ENCODE measurements around the gene DENND6B.
"Not testable (repeated sequence)": the region's sequence is repeated elsewhere in the genome, so short reads cannot be mapped to it uniquely, and the experiment has no call there.

DENND6B gene, protein sequence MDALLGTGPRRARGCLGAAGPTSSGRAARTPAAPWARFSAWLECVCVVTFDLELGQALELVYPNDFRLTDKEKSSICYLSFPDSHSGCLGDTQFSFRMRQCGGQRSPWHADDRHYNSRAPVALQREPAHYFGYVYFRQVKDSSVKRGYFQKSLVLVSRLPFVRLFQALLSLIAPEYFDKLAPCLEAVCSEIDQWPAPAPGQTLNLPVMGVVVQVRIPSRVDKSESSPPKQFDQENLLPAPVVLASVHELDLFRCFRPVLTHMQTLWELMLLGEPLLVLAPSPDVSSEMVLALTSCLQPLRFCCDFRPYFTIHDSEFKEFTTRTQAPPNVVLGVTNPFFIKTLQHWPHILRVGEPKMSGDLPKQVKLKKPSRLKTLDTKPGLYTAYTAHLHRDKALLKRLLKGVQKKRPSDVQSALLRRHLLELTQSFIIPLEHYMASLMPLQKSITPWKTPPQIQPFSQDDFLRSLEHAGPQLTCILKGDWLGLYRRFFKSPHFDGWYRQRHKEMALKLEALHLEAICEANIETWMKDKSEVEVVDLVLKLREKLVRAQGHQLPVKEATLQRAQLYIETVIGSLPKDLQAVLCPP

DNA sequence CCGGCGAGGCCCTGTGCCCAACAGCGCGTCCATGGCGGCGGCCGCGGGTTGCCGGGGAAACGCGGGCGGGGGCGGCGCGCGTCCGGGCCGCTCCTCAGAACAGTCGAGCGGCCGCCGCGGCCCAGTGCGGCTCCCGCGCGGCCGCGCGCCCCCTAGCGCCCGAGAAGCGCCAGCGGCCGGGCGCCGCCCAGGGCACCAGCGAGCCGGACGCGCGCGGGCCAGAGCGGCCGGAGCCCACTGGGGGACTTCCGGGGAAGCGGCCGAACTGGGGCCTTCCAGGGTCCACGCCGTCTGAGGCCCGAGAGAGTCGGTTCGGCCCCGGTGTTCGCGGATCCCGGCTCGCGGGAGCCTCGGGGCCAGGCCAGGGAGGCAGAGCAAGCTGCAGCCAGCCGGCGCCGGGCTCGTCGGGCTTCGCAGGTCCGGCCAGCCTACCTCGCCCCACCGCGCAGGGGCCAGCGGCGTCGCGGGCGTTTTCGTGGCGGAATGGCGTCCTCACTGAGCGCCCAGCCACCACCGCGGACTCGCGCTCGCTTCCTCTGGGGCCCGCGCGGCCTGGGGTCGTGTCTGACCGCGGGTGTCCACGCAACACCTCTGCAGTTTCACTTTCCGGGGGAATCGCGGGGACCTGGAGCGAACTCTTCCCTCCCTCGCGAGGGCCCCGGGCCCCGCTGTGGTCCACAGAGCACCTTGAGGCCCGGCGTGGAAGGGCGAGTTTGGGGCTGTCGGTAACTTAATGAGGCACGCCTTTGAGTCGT, at the start of gene DENND6B:
Gene DENND6B, minus strand, starts transcription at position 57 of the 755 bp plus-strand sequence. Its CDS starts 24 bp downstream, at position 33.
- DNase-seq, result peak; percentile 71

DNA sequence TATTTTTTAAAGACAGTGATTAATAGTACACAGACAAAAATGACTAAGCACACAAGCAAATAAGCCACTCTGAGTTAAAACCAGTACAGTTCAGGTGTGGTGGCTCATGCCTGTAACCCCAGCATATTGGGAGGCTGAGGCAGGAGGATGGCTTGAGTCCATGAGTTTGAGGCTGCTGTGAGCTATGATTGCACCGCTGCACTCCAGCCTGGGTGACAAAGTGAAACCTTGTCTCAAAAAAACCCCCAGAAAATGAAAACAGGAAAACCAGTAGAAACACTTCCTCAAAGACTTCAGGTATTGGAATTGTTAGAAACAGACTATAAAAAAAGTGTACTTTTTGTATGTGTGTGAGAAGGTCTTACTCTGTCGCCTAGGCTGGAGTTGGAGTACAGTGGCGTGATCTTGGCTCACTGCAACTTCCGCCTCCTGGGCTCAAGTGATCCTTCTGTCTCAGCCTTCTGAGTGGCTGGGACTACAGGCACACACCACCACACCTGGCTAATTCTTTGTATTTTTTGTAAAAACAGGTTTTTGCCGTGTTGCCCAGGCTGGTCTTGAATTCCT, 49.4 kb upstream of the DENND6B start:
- no peak for DNase-seq

DNA sequence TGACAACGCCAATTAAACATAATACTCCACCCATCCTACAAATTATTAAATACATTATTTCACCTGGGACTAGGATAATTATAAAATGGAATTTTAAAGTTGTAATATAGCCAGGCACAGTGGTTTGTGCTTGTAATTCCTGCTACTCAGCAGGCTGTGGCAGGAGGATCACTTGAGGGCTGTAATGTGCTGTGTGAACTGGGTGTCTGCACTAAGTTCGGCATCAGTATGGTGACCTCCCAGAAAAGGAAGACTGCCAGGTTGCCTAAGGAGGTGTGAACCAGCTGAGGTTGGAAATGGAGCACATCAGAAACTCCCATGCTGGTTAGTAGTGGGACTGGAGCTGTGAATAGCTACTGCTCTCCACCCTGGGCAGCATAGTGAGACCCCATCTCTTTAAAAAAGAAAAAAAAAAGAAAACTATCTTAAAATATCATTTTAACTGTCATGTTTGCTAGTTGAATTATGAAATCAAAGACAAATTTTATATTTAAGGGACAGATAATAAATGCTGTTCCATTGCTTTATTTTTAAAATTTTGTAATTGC, 44.4 kb upstream of the DENND6B start:
- no peak for DNase-seq

DNA sequence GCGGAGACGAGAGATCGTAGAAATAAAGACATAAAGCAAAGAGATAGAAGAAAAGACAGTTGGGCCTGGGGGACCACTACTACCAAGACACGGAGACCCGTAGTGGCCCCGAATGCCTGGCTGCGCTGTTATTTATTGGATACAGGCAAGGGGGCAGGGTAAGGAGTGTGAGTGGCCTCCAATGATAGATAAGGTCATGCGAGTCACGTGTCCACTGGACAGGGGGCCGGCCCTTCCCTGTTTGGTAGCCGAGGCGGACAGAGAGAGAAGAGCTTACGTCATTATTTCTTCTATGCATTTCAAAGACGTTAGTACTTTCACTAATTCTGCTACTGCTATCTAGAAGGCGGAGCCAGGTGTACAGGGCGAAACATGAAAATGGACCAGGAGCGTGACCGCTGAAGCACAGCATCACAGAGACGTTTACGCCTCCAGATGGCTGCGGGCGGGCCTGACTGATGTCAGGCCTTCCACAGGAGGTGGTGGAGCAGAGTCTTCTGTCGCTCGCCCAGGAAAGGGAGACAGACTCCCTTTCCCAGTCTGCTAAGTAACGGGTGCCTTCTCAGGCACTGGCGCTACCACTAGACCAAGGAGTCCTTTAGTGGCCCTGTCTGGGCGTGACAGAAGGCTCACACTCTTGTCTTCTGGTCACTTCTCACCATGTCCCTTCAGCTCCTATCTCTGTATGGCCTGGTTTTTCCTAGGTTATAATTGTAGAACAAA, 41.1 kb upstream of the DENND6B start:
- DNase-seq, result no peak

DNA sequence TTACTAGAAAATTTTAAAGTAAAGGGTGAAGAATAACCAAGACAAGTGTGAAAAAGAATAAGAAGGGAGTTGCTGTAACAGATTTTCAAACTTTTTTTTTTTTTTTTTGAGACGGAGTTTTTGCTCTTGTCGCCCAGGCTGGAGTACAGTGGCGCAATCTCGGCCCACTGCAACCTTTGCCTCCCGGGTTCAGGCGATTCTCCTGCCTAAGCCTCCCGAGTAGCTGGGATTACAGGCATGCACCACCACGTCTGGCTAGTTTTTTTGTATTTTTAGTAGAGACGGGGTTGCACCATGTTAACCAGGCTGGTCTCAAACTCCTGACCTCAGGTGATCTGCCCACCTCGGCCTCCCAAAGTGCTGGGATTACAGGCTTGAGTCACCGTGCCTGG, 37.0 kb upstream of the DENND6B start:
- DNase-seq, result not testable (repeated sequence)

DNA sequence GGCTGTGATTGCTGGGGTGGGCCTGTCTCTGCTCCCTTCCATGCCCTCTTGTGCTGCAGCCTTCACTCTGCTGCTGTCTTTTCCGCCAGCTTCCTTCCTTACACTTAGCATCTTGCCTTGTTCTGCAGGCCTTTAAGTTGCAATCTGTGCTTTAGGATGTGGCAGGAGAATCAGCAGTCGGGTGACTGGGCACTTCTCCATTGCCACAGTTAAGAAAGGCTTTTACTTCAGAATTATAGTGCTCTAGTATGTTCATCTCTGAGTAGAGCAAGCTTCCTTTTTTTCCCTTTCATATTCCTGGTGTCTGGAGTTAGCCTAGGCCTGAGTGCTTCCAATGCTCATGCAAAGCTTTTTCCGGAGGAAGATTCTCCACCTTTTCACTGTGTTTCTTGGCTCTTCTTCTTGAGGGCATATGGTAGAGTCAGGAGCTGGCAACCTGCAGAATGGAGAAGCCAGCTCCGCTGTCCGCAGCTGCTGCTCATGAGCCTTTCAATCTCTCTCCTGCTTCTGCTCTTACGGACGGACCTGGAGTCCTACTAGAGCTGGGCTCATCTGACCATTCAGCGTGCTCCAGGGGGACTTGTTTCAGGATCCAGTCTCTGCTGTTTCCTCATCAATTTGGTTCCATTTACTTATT, 36.5 kb upstream of the DENND6B start:
- DNase-seq, result no peak

DNA sequence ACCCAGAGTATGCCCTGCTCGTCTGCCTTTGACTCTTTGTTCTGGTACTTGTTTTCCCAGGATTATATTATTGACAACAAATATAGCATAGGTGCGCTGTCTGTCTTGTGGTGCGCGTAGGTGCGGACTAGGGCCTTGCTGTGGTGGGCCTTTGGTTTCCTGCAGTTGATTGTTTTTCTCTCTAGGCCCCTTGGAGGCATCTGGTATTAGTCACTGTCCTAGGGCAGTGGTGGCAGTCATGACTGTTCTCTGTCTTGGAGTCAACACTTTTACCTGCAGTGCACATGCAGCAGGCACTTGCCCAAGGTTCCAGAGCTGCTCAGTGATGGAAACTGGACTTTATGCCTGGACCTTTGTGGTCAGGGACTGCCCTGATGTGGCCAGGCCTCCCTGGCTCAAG, 34.9 kb upstream of the DENND6B start:
- no peak for DNase-seq

DNA sequence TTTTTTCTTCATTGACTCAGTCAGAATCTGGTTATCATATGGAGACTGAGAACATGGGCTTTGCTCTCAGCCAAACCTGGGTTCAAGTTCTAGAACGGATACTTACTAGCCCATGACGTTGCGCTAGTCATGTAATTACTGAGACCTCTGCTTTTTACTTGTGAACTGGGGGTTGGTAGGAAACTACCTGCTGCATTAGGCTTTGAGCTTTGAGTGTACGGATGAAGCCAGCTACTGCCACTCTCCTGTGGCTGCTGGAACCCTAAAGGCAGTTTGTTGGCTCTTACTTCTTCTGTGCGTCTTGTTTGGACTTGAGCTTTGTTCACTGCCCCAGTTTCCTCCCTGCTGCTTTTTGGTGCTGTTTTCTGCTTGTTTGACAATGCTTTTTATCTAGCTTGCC, 34.4 kb upstream of the DENND6B start:
- no peak for DNase-seq

DNA sequence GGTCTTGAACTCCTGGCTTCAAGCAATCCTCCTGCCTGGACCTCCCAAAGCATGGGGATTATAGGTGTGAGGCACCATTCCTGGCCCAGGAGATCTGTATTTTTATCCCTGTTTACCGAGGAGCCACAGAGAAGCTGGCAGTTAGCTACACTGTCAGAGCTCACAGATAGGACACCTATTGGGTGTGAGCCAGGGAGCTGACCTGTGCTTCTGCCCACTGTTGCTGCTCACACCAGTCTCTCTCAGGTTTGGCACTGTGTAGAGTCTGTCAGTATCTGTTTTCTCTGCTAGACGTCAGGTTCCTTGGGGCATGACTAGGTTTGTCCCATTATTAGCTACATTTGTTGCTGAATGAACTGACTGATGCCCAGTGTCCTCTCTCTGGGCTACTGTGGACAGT, 33.8 kb upstream of the DENND6B start:
- DNase-seq, result no peak

DNA sequence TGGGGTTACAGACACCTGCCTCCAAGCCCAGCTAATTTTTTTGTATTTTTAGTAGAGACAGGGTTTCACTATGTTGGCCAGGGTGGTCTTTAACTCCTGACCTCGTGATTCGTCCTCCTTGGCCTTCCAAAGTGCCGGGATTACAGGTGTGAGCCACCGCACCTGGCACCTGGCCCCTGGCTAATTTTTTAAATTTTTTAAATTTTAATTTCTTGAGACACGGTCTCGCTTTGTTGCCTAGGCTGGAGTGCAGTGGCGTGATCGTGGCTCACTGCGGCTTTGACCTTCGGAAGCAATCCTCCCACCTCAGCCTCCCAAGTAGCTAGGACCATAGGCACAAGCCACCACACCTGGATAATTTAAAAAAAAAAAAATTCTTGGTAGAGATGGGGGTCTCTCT, 30.9 kb upstream of the DENND6B start:
- DNase-seq, result no peak

DNA sequence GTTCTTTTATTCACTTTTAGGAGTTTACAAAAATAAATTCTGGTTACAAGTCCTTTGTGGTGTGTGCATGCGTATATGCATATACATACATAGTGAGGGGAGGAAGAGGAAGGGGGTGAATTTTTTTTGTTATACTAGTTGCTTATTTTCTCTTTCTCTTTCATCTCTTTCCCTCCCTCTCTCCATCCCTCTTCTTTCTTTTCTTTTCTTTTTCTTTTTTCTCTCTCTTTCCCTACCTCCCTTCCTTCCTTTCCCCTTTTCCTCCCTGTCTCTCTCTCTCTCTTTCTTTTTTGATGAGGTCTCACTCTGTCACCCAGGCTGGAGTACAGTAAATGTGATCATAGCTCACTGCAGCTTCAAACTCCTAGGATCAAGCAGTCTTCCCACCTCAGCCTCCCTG, 30.4 kb upstream of the DENND6B start:
- DNase-seq, result no peak

DNA sequence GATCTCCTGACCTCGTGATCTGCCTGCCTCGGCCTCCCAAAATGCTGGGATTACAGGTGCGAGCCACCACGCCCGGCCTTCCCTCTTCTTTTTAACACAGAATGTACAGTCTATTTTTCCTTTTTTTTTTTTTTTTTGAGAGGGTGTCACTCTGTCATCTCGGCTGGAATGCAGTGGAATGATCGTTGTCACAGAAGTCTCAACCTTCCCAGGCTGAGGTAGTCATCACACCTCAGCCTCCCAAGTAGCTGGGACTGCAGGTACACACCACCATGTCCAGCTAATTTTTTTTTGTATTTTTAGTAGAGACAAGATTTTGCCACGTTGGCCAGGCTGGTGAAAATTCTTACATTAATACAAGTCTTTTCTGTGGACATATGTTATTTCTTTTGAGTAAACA, 29.4 kb upstream of the DENND6B start:
- no peak for DNase-seq

DNA sequence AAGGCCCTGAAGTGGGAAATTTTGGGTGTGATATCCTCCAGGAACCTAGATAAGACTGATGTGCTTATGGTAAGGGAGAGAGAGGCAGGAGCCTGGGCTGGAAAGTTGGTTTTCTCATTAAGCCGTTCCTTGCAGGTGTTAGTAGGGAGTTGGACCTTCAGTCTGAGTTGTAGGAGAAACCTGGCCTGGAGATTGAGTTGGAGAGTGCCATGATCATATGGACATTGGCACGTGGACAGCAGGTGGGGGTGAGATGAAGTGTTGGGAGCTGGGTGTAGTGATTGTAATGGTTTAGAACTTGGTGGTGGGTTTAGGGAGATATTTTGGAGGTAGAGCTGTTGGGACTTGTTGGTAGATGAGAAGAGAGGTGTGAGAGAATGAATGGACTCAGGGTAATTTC, 21.2 kb upstream of the DENND6B start:
- DNase-seq, result no peak

DNA sequence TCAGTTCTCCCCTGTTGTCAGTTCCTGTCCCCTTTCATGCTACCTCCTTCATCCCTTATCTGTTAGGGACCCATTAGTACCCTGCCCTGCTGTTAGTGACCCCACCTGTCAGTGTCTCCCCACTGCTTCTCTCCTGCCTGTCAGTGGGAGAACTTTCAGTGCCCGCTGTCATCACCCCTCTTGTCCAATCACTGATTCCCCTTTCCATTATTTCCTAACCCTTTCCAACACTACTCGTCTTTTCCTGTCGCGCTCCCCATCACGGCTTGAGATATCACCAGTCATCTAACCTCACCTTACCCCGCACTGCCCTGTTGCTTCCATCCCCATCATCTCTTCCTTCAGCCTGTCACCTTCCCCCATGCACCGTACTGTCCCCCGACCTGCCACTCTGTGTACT, 20.3 kb upstream of the DENND6B start:
- no peak for DNase-seq

DNA sequence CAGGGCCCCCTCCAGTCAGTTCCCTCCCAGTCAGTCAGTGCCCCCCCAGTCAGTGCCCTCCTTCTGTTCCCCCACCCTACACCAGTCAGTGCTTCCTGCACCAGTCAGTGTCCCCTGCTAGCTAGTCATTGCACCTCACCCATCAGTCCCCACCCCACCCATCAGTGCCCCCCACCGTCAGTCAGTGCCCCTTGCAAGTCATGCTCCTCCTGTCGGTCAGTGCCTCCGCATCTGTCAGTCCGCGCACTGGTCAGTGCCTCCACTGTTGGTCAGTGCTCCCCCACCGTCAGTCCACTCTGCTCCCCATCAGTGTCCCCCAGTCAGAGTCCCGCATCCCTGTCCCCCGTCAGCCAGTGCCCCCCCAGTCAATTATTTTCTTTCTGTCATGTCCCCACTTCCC, 19.7 kb upstream of the DENND6B start:
- DNase-seq, result no peak

DNA sequence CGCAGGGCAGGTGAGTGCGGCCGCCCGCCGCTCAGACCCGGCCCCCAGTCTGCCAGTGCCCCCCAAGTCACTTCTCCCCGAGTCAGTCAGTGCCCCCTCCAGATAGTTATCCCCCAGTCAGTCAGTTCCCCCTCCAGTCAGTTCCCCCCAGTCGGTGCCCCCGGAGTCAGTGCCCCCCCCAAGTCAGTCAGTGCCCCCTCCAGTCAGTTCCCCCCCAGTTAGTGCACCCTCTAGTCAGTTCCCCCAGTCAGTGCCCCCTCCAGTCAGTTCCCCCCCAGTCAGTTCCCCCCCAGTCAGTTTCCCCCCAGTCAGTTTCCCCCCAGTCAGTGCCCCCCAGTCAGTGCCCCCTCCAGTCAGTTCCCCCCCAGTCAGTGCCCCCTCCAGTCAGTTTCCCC, 16.7 kb upstream of the DENND6B start:
- DNase-seq, result no peak

DNA sequence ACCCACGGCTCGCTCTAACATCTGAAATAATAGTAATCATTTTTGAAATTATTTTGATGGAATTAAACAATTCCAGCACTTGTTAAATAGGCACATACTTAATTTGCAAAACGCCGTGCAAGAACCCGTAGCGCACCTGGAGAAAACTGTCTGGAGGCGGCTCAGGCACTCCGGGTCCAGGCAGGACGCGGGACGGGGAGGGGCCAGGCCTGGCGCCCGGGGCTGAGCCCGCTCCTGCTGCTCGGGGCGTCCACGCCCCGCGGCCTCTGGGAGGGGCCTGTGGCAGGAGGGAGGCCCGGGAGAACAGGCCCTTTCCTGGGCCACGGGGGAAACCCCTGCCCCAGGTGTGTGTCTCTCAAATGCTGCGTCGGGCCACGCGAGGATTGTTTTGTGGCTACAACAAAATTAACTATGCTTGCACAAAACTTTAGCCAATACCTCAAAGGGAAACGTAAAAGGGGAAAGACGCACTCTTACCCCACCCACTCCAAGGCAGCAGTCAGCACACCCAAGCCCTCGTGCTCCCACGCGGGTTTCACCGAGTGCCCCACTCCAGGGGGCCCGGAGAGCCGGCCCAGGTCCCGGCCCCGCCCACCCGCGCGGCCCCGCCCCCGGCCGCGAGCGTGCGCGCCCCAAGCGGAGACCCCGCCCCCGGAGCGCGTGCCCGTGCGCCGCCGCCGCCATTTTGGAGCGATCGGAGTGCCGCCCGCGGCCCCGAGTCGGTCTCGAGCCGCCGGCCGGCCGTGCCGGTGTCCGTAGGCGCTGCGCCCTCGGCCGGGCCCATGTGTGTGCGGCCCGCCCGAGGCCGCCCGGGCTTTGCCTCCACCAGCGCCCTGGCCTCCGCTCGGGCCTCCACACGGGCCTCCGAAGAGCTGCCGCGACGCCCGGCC, 16.1 kb upstream of the DENND6B start, which contains the start of gene PPP6R2:
Gene PPP6R2, plus strand, starts transcription at position 677 of the 890 bp plus-strand sequence. CDS start 50,582 bp downstream, outside the sequence.
- DNase-seq, result peak; percentile 51

DNA sequence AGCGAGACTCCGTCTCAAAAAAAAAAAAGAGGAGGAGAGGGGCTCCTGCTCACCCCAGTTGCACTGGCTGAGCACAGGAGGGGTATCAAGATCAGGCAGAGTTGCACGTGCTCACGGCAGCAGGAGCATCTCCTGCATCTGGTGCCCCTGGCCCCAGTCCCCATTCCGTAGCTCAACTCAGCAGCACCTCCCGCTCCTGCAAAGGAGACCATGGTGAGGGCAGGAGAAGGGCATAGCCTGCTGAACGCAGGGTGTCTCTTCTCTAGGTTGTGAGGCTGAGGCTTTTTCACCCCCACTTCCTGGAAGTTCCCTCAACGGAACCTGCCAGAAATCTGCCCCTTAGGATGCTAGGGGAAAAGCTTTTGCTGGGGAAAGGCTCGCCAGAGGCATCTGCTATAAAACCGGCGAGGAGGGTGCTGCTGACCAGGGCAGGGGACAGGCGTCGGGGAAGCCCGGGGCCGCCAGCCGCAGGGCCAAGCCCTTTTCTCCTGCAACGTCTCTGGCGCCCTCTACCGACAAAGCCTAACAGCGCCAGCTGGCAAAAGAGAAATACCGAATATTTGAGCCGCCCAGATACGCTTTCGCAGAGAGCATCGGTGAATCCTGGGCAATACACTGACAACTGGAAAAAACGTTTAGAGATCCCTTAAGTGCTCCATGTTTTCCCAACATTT, 15.3 kb upstream of the DENND6B start:
- DNase-seq, result peak; percentile 84

DNA sequence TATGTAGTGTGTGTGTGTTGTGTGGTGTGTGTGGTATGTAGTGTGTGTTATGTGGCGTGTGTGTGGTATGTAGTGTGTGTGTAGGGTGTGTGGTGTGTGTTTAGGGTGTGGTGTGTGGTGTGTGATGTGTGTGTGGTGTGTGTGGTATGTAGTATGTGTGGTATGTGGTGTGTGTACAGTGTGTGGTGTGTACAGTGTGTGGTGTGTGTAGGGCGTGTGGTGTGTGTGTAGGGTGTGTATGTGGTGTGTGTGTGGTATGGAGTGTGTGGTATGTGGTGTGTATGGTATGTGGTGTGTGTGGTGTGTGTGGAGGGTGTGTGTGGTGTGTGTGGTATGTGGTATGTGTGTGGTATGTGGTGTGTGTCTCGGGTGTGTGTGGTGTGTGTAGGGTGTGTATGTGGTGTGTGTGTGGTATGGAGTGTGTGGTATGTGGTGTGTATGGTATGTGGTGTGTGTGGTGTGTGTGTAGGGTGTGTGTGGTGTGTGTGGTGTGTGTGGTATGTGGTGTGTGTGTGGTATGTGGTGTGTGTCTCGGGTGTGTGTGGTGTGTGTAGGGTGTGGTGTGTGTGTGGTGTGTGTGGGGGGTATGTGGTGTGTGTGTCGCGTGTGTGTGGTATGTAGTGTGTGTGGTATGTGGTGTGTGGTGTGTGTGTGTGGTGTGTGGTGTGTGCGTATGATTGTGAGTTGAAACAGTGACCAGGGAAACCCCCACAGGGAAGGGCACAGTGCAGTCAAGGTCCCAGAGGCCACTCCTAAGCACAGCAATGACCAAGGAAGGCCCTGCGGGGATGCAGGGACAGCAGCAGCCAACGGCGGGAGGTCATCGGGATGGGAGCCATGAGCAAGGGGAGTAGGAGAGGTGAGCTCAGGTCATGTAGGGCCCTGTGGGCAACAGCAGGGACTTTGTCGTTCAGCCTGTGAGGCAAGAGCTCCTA, 13.4 kb upstream of the DENND6B start:
- DNase-seq, result no peak
